Measurements from ENCODE around the gene ACKR4.

The ACKR4 gene

GRCh38 chr3:132593947-132594323 is 3.1 kb upstream of the ACKR4 start:
- Histone ChIP-seq H2AK5ac (ENCODE audit: low read length) (no peak overlapping the region), H4K8ac (ENCODE audit: low read depth, low read length) (no peak overlapping the region), H2AFZ (ENCODE audit: insufficient read depth, low read length, poor library complexity) (no peak overlapping the region), H3K4me2 (ENCODE audit: low read length) (no peak overlapping the region), H3K36me3 (ENCODE audit: control insufficient read depth in 1 of 2, insufficient read depth in 2 of 2, low read length in 2 of 2) (no peaks in the 10 kb centered on the region), H2BK5ac (ENCODE audit: low read depth, low read length, poor library complexity) (no peak overlapping the region), H3K79me1 (ENCODE audit: low read length) (no peaks in the 10 kb centered on the region), H3K9ac (ENCODE audit: low read length) (no peak overlapping the region), H4K12ac (ENCODE audit: low read depth, low read length) (no peak overlapping the region), H3K18ac (ENCODE audit: low read length) (no peak overlapping the region), H3K4me3 (ENCODE audit: low read depth, low read length) (no peak overlapping the region), H3K9me3 (ENCODE audit: insufficient read depth, low read depth, low read length) (no peaks in the 10 kb centered on the region), H3K79me2 (ENCODE audit: control insufficient read depth, insufficient read depth, low read length, poor library complexity) (no peaks in the 10 kb centered on the region), H3K14ac (ENCODE audit: low read length) (no peak overlapping the region), H2BK12ac (ENCODE audit: low read length) (no peak overlapping the region), H3K27me3 (ENCODE audit: insufficient read depth, low read length) (no peaks in the 10 kb centered on the region), H3K4me1 (ENCODE audit: control insufficient read depth in 1 of 2, insufficient read depth in 2 of 2, low read length in 2 of 2) (peaks cover 0 to 2% of the 10 kb centered on the region in 2 experiments), H2BK120ac (ENCODE audit: insufficient read depth, low read length, poor library complexity) (no peak overlapping the region), H3K4ac (ENCODE audit: low read depth, low read length) (no peak overlapping the region), H4K91ac (ENCODE audit: low read depth, low read length) (no peak overlapping the region), H3K27ac (ENCODE audit: low read depth, low read length) (no peak overlapping the region), H3K23ac (ENCODE audit: low read length) (no peak overlapping the region)
- WGBS (ENCODE audit: extremely low coverage, insufficient coverage, insufficient read length), result no CpG with 5 or more reads among the region's 3 CpGs
- DNase-seq, result peak in 1 of 2 donors; percentile 26

DNA sequence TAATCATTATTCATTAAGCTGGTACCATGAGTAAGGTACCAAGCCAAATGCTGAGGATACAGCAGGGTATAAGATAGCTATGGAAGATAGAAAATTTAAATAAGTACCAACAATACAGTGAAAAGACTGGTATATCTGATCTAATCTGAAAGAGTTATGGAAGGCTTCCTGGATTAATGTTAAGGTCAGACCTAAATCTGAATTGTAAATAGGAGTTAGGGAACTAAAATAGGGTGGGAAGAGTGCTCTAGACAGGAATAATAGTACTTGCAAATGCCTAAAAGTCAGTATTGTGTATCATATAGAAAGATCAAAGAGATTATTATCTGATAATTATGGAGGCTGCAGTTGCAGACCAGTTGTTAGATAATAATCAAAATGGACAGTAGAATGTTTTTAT is 2.6 kb upstream of the ACKR4 start:
- Histone ChIP-seq H4K12ac (ENCODE audit: low read depth, low read length) (no peak overlapping the region), H3K27me3 (ENCODE audit: insufficient read depth, low read length) (no peaks in the 10 kb centered on the region), H2BK5ac (ENCODE audit: low read depth, low read length, poor library complexity) (no peak overlapping the region), H3K9ac (ENCODE audit: low read length) (no peak overlapping the region), H3K36me3 (ENCODE audit: control insufficient read depth in 1 of 2, insufficient read depth in 2 of 2, low read length in 2 of 2) (no peaks in the 10 kb centered on the region), H2BK12ac (ENCODE audit: low read length) (no peak overlapping the region), H3K18ac (ENCODE audit: low read length) (no peak overlapping the region), H3K4me1 (ENCODE audit: control insufficient read depth in 1 of 2, insufficient read depth in 2 of 2, low read length in 2 of 2) (peaks cover 0 to 2% of the 10 kb centered on the region in 2 experiments), H2AFZ (ENCODE audit: insufficient read depth, low read length, poor library complexity) (no peak overlapping the region), H2AK5ac (ENCODE audit: low read length) (no peak overlapping the region), H2BK120ac (ENCODE audit: insufficient read depth, low read length, poor library complexity) (no peak overlapping the region), H3K4ac (ENCODE audit: low read depth, low read length) (no peak overlapping the region), H4K8ac (ENCODE audit: low read depth, low read length) (no peak overlapping the region), H3K79me1 (ENCODE audit: low read length) (no peaks in the 10 kb centered on the region), H3K79me2 (ENCODE audit: control insufficient read depth, insufficient read depth, low read length, poor library complexity) (no peaks in the 10 kb centered on the region), H3K4me2 (ENCODE audit: low read length) (no peak overlapping the region), H3K23ac (ENCODE audit: low read length) (no peak overlapping the region), H3K9me3 (ENCODE audit: insufficient read depth, low read depth, low read length) (no peaks in the 10 kb centered on the region), H3K4me3 (ENCODE audit: low read depth, low read length) (no peak overlapping the region), H3K27ac (ENCODE audit: low read depth, low read length) (no peak overlapping the region), H4K91ac (ENCODE audit: low read depth, low read length) (no peak overlapping the region), H3K14ac (ENCODE audit: low read length) (no peak overlapping the region)
- no peak for DNase-seq

GRCh38 chr3:132595014-132595413 is 2.1 kb upstream of the ACKR4 start:
- H3K27me3 ChIP-seq (ENCODE audit: insufficient read depth, low read length), result no peaks in the 10 kb centered on the region
- no peak overlapping the region for H4K8ac ChIP-seq (ENCODE audit: low read depth, low read length)
- H2AFZ ChIP-seq (ENCODE audit: insufficient read depth, low read length, poor library complexity), result no peak overlapping the region
- H3K4ac ChIP-seq (ENCODE audit: low read depth, low read length), result no peak overlapping the region
- H3K9ac ChIP-seq (ENCODE audit: low read length), result no peak overlapping the region
- peak; percentile 65 to 84 for DNase-seq
- H3K4me2 ChIP-seq (ENCODE audit: low read length), result no peak overlapping the region
- no peak overlapping the region for H2AK5ac ChIP-seq (ENCODE audit: low read length)
- H3K27ac ChIP-seq (ENCODE audit: low read depth, low read length), result no peak overlapping the region
- peaks cover 0 to 2% of the 10 kb centered on the region in 2 experiments for H3K4me1 ChIP-seq (ENCODE audit: control insufficient read depth in 1 of 2, insufficient read depth in 2 of 2, low read length in 2 of 2)
- no peak overlapping the region for H3K18ac ChIP-seq (ENCODE audit: low read length)
- no peak overlapping the region for H2BK5ac ChIP-seq (ENCODE audit: low read depth, low read length, poor library complexity)
- no peak overlapping the region for H4K12ac ChIP-seq (ENCODE audit: low read depth, low read length)
- no peak overlapping the region for H4K91ac ChIP-seq (ENCODE audit: low read depth, low read length)
- no peak overlapping the region for H3K4me3 ChIP-seq (ENCODE audit: low read depth, low read length)
- no peaks in the 10 kb centered on the region for H3K36me3 ChIP-seq (ENCODE audit: control insufficient read depth in 1 of 2, insufficient read depth in 2 of 2, low read length in 2 of 2)
- H3K14ac ChIP-seq (ENCODE audit: low read length), result no peak overlapping the region
- no peak overlapping the region for H2BK12ac ChIP-seq (ENCODE audit: low read length)
- no peaks in the 10 kb centered on the region for H3K79me1 ChIP-seq (ENCODE audit: low read length)
- H2BK120ac ChIP-seq (ENCODE audit: insufficient read depth, low read length, poor library complexity), result no peak overlapping the region
- H3K23ac ChIP-seq (ENCODE audit: low read length), result no peak overlapping the region
- H3K9me3 ChIP-seq (ENCODE audit: insufficient read depth, low read depth, low read length), result no peaks in the 10 kb centered on the region
- no peaks in the 10 kb centered on the region for H3K79me2 ChIP-seq (ENCODE audit: control insufficient read depth, insufficient read depth, low read length, poor library complexity)

GRCh38 chr3:132596326-132596725 is 744 bp upstream of the ACKR4 start:
- no peak overlapping the region for H4K91ac ChIP-seq (ENCODE audit: low read depth, low read length)
- no peak overlapping the region for H3K14ac ChIP-seq (ENCODE audit: low read length)
- H3K9ac ChIP-seq (ENCODE audit: low read length), result no peak overlapping the region
- no peaks in the 10 kb centered on the region for H3K27me3 ChIP-seq (ENCODE audit: insufficient read depth, low read length)
- no peaks in the 10 kb centered on the region for H3K36me3 ChIP-seq (ENCODE audit: control insufficient read depth in 1 of 2, insufficient read depth in 2 of 2, low read length in 2 of 2)
- no peak overlapping the region for H3K27ac ChIP-seq (ENCODE audit: low read depth, low read length)
- no peak overlapping the region for H4K12ac ChIP-seq (ENCODE audit: low read depth, low read length)
- H3K9me3 ChIP-seq (ENCODE audit: insufficient read depth, low read depth, low read length), result no peaks in the 10 kb centered on the region
- H2AFZ ChIP-seq (ENCODE audit: insufficient read depth, low read length, poor library complexity), result no peak overlapping the region
- H2BK5ac ChIP-seq (ENCODE audit: low read depth, low read length, poor library complexity), result no peak overlapping the region
- no peaks in the 10 kb centered on the region for H3K79me1 ChIP-seq (ENCODE audit: low read length)
- no peak overlapping the region for H3K4me2 ChIP-seq (ENCODE audit: low read length)
- H3K4me1 ChIP-seq (ENCODE audit: control insufficient read depth in 1 of 2, insufficient read depth in 2 of 2, low read length in 2 of 2), result peaks cover 0 to 2% of the 10 kb centered on the region in 2 experiments
- H3K23ac ChIP-seq (ENCODE audit: low read length), result no peak overlapping the region
- H3K79me2 ChIP-seq (ENCODE audit: control insufficient read depth, insufficient read depth, low read length, poor library complexity), result no peaks in the 10 kb centered on the region
- no peak overlapping the region for H2BK120ac ChIP-seq (ENCODE audit: insufficient read depth, low read length, poor library complexity)
- no peak overlapping the region for H3K18ac ChIP-seq (ENCODE audit: low read length)
- H2BK12ac ChIP-seq (ENCODE audit: low read length), result no peak overlapping the region
- H3K4ac ChIP-seq (ENCODE audit: low read depth, low read length), result no peak overlapping the region
- no peak overlapping the region for H2AK5ac ChIP-seq (ENCODE audit: low read length)
- DNase-seq, result no peak
- no peak overlapping the region for H3K4me3 ChIP-seq (ENCODE audit: low read depth, low read length)
- H4K8ac ChIP-seq (ENCODE audit: low read depth, low read length), result no peak overlapping the region

- Histone ChIP-seq H3K4me1 (ENCODE audit: control insufficient read depth in 1 of 2, insufficient read depth in 2 of 2, low read length in 2 of 2) (peaks cover 0 to 2% of the 10 kb centered on the region in 2 experiments), H3K27ac (ENCODE audit: low read depth, low read length) (no peak overlapping the region), H4K8ac (ENCODE audit: low read depth, low read length) (no peak overlapping the region), H4K12ac (ENCODE audit: low read depth, low read length) (no peak overlapping the region), H3K9me3 (ENCODE audit: insufficient read depth, low read depth, low read length) (no peaks in the 10 kb centered on the region), H4K91ac (ENCODE audit: low read depth, low read length) (no peak overlapping the region), H3K79me1 (ENCODE audit: low read length) (no peaks in the 10 kb centered on the region), H3K23ac (ENCODE audit: low read length) (no peak overlapping the region), H2BK12ac (ENCODE audit: low read length) (no peak overlapping the region), H3K18ac (ENCODE audit: low read length) (no peak overlapping the region), H3K27me3 (ENCODE audit: insufficient read depth, low read length) (no peaks in the 10 kb centered on the region), H3K9ac (ENCODE audit: low read length) (no peak overlapping the region), H3K4ac (ENCODE audit: low read depth, low read length) (no peak overlapping the region), H2AFZ (ENCODE audit: insufficient read depth, low read length, poor library complexity) (no peak overlapping the region), H3K36me3 (ENCODE audit: control insufficient read depth in 1 of 2, insufficient read depth in 2 of 2, low read length in 2 of 2) (no peaks in the 10 kb centered on the region), H2BK5ac (ENCODE audit: low read depth, low read length, poor library complexity) (no peak overlapping the region), H3K14ac (ENCODE audit: low read length) (no peak overlapping the region), H2BK120ac (ENCODE audit: insufficient read depth, low read length, poor library complexity) (no peak overlapping the region), H2AK5ac (ENCODE audit: low read length) (no peak overlapping the region), H3K4me3 (ENCODE audit: low read depth, low read length) (no peak overlapping the region), H3K4me2 (ENCODE audit: low read length) (no peak overlapping the region), H3K79me2 (ENCODE audit: control insufficient read depth, insufficient read depth, low read length, poor library complexity) (no peaks in the 10 kb centered on the region)
- no peak for DNase-seq
- no CpG with 5 or more reads among the region's 2 CpGs for WGBS (ENCODE audit: extremely low coverage, insufficient coverage, insufficient read length)
Measured at GRCh38 chr3:132597660-132598059, 590 bp downstream of the ACKR4 start.
